MV-4-11 (cell line): ENCODE measurements around the gene EPHB4.
"Not testable (repeated sequence)": the region's sequence is repeated elsewhere in the genome, so short reads cannot be mapped to it uniquely, and the experiment has no call there.

ENCODE experiments used
- DNase-seq: peaks from one replicate; lab custom pipeline; 2025; lab: John Stamatoyannopoulos, UW

The EPHB4 gene

GRCh38 chr7:100822236-100823139 is 4.8 kb downstream of the EPHB4 start:
- DNase-seq, result no peak

DNA sequence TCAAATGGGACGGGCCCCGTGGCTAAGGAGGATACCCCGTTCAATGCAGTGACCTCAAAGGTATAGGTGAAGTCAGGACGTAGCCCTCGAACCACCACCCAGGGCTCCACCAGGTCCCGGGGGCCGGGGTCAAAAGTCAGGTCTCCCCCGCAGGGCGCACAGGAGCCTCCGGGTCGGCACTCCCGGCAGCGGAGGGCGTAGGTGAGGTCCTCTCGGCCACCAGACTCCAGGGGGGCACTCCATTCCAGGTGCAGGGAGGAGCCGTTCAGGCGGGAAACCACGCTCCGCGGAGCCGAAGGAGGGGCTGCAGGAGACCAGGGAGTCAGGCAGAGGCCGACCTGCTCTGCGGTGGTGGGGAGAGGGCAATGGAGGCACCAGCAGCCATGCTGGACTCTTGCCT is 7.7 kb downstream of the EPHB4 start:
- DNase-seq, result no peak

DNA sequence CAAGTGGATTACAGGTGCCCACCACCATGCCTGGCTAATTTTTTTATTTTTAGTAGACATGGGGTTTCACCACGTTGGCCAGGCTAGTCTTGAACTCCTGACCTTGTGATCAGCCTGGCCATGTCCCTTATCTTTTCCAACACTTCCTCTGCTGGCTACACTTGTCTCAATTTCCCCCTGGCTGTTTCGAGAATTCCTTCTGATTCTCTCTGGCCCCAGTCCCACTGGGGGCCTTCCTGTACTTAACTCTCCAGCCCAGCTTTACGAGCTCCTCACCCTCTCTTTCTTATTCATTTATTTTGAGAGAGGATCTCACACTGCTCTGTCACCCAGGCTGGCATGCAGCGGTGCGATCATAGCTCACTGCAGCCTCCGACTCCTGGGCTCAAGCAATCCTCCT is 8.5 kb downstream of the EPHB4 start:
- DNase-seq, result no peak

DNA sequence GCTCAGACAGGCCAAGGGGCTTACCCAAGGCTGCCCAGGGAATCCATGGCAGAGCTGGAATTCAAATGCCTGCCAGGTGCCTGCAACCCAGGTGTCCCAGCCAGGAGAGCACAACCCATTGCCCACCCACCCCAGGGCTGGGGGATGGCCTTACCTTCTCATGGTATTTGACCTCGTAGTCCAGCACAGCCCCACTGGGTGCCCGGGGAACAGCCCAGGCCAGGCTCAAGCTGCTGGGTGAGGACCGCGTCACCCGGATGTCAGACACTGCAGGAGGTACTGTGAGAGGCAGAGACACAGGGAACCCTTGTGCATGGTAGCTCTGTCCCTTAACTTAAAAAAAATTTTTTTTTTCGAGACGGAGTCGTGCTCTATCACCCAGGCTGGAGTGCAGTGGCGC is 9.0 kb downstream of the EPHB4 start:
- no peak for DNase-seq

DNA sequence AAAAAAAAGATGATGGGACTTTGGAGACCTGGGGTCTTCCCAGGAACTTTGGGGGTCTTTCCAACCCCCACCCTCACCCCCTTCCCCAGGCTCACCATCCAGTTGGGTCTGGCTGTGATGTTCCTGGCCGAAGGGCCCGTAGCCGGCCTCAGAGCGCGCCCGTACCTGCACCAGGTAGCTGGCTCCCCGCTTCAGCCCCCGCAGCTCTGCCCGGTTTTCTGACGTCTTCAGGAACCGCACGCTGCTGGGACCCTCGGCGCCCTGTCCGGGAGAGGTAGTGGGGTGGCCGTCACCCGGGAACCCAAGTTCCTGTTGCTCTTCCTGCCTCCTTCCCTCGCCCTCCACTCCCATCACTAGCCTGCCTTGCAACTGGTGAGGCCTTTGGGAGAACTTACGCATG is 10.2 kb downstream of the EPHB4 start:
- no peak for DNase-seq

DNA sequence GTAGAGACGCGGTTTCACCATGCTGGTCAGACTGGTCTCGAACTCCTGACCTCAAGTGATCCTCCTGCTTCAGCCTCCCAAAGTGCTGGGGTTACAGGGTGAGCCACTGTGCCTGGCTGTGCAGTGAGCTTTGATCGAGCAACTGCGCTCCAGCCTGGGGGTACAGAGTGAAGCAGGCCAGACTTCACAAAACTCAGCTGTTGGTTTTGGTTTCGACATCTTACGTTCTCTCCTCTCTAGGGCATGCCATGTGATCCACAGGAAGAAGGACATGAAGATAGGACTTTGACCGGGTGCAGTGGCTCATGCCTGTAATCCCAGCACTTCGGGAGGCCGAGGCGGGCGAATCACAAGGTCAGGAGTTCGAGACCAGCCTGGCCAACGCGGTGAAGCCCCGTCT is 10.8 kb downstream of the EPHB4 start:
- DNase-seq, result peak; percentile 77

GRCh38 chr7:100812729-100813128 is 14.6 kb downstream of the EPHB4 start:
- DNase-seq, result no peak

GRCh38 chr7:100811480-100811879 is 15.8 kb downstream of the EPHB4 start:
- DNase-seq, result no peak

GRCh38 chr7:100808354-100808875 is 18.9 kb downstream of the EPHB4 start:
- no peak for DNase-seq

- not testable (repeated sequence) for DNase-seq
Measured at GRCh38 chr7:100806883-100807282, 20.4 kb downstream of the EPHB4 start.

DNA sequence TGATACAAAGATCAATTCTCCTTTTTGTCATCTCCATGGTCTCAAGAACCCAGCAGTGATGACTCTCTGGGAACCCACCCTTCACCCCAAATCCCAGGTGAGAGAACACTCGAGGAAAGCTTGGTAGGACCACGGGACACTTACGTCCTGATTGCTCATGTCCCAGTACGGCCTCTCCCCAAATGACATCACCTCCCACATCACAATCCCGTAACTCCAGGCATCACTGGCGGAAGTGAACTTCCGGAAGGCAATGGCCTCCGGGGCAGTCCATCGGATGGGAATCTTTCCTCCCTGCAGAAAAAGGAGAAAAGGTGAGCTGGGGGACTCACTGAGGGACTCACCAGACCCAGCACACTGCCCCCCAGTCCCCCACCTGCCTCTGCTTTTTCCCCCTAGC is 21.0 kb downstream of the EPHB4 start:
- no peak for DNase-seq

DNA sequence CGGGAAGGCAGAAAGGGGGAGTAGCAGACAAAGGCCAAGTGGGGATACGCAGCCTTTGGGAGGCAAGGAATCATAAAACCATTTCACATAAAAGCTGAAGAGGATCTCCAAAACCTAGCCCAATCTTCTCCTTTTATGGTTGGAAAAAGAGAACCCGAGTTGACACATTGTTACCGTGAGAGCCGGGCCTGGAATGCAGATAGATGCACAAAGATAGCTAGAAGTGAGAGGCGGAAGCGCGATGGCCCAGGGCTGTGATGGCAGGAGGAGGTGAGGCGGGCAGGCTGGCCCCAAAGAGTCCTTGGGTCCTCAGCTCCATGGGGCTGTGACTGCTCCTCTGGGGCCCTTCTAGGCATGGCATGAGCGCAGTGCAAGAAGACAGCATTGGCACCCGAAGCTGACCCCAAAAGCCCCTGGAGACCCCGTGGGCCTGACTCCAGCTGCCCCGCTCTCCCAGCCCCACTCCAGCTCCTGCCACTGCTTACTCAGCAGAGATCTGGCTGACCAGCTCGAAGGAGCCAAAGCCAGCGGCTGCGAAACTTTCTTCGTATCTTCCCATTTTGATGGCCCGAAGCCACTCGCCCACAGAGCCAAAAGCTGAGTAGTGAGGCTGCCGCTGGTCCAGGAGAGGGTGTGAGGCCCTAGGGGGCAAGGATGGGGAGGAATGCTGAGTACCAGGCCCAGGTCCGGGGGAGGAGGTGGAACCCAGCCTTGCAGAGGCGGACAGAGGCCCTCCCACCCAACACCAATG is 22.5 kb downstream of the EPHB4 start:
- DNase-seq, result no peak

DNA sequence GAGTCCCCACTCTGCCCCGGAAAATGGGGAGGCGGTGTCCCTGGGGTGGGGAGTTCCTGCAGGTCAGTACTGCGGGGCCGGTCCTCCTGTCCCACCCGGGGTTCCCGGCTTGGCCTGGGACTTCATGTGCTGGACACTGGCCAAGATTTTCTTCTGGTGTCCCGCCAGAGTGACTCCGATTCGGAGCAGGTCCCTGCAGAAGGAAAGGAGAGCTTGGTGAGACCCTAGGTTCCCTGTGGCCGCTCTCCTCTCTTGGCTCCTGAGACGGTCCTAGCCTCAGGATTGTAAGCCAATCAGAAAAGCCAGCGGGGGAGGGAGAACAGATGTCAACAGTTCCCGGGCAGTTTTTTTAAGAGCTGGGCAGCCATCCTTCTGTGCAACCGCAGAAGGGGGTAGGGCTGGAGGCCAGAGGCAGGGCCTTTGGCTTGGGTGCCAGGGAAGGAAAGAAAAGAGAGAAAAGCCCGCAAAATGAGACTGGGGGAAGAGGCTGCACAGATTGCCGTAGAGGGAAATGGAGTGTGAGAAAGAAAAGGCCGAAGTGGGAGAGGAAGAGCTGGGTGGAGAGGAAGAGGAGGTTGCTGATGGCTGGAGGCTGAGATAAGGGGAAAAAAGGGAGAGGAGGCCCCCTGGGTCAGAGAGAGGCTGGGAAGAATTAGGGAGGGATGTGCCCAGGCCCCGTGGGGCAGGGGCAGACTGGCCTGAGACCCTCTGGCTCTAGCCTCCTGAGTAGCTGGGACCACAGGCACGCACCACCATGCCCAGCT is 23.7 kb downstream of the EPHB4 start:
- peak; percentile 94 for DNase-seq

DNA sequence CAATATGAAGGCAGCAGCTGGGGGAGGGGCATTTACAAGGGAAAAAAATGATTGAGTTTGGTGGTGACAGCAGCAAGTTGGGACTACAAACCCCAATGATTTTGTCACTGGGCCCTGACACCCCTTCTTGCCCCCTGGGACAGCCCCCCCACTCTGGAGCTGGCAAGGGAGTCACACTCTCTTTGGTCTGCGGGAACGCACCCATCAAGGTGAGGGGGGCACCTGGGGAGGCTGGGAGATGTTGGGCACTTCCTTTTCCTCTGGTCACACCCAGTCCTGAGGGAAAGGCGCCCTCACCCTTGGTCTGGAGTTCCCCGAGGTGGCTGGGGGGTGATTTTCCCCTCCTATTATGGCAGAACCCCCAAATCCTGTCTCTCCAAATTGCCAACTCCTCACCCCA is 24.4 kb downstream of the EPHB4 start:
- DNase-seq, result no peak

DNA sequence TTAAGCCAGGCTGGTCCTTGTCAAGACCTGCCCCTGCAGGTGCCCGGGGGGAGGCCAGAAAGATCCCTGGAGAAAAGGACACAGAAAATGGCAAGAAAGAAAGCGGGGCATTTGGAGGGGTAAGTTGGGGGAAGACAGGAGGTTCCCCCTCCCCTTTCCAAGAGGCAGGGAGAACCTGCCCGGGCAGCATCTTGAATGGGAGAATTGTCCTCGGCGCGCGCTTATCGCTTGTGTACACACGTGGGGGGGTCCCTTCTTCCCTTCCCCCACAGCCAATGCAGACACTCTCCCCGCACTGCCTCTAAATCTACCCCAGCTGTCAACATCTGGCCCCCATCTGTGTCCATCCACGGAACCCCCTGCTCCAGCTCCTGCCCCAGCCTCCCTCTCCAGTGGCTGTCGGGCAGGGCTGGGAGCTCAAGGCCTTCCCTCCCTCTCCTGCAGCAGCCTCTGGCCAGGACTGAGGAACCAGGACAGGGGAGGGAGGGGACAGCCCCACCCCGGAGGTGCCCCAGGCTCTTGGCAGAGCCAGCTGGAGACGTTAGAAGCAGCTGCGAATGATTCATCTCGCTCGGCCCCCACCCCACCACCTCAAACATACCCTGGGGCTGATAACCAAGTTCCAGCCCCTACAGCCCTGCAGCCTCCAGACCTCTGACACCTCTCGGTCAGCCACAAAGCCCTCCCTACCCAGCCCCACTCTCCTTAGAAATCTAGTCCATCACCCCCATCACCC is 25.3 kb downstream of the EPHB4 start:
- peak; percentile 73 for DNase-seq

DNA sequence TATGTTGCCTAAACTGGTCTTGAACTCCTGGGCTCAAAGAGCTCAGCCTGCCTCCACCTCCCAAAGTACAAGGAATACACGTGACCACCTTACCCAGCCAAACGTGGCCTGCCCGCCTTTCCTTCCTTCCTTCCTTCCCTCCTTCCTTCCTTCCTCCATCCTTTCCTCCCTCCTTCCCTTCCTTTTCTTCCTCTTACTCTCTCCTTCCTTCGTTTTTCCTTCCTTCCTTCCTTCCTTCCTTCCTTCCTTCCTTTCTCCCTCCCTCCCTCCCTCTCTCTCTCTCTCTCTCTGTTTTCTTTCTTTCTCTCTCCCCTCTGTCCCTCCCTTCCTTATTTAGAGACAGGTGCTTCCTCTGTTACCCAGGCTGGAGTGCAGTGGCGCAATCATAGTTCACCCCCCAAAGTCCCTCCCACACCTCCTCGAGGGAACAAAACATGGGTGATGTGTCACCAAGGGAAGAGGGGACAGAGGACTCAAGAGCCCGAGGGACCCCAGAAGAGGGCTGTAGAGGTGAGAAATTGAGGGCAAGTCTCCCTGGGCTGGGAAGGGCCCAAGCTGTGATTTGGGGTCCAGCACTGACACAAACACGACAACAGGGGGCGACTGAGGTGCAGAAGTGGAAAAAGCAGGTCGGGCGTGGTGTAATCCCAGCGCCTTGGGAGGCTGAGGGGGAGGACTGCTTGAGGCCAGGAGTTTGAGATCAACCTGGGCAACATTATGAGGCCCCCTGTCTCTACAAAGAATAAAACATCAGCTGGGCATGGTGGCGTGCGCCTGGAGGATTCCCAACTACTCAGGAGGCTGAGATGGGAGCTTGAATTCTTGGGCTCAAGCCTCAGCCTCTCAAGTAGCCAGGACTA is 28.1 kb downstream of the EPHB4 start:
- peak; percentile 57 for DNase-seq

DNA sequence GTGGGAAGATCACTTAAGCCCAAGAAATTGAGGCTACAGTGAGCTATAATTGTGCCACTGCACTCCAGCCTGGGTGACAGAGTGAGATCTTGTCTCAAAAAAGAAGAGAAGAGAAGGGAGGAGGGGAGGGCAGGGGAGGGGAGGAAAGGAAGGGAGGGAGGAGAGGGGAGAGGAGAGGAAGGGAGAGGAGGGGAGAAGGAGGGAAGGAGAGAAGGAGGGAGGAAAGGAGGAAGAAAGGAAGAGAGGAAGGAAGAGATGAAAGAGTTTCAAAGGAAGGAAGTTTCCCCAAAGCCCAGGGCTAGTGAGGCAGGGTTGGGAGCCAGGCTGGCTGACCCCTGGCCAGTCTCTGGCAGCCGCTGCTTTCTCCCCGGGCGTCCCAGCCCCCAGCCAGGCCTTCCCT is 32.6 kb downstream of the EPHB4 start:
- no peak for DNase-seq

DNA sequence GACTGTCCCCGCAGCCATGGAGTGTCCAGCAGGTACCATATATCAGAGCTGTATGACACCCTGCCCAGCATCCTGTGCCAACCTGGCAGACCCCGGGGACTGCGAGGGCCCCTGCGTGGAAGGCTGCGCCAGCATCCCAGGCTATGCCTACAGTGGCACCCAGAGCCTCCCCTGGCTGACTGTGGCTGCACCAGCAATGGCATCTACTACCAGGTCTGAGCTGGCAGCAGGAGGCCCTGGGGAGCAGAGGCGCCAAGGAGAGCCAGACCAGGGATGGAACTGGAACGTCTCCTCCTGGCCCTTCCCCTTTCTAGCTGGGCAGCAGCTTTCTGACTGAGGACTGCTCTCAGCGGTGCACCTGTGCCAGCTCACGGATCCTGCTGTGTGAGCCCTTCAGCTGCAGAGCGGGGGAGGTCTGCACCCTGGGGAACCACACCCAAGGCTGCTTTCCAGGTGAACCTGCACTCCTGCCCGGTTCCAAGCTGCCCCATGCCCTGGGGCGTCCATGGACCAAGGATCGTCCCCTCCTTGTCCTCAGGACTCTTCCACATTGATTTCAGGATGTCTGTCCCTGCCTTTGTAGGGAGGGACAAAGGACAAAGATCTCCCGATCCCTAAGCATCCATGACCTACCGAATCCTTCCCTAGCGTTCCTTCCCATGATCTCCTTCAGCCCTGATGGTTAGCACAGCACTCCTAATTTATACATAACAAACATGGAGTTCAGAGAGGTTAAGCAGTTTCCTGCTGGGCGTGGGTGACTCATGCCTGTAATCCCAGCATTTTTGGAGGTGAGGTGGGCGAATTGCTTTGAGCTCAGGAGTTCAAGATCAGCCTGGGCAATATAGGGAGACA is 33.3 kb downstream of the EPHB4 start:
- no peak for DNase-seq

DNA sequence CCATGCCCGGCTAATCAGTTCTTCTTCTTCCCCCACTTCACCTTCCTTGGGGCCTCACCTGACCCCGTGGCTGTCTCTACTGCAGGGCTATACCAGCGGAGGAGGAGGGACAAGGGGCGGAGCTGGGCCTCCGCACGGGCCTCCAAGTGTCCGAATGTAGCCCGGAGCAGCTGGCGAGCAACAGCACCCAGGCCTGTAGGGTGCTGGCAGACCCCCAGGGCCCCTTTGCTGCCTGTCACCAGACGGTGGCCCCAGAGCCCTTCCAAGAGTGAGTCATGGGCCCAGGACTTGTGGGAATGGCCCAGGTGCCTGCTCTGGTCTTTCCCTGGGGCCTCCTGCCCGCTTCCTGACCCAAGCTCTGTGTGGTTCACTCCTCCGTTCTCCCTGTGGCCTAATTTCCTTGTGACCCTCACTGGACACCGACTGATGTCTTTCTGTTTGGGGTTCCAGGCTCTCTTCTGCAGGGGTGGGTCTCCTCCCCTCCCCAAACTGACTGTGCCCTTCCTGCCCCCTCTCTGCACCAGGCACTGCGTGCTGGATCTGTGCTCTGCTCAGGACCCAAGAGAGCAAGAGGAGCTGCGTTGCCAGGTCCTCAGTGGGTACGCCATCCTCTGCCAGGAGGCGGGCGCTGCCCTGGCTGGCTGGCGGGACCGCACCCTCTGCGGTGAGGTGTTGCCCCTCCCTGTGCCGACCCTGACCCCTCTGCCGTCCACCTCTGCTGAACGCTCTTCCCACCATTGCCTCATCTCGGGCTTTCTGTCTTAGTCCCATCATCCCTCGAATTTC is 35.2 kb downstream of the EPHB4 start:
- DNase-seq, result no peak
